Fibroblast of peridontal ligament (primary cell): Measurements from ENCODE around the gene SEC14L6.

Experiments used
- DNase-seq: peaks from one replicate; pipeline ENCODE4 v3.0.0-alpha.2; 2010; ENCODE audit errors: extremely low read depth

SEC14L6 gene

GRCh38 chr22:30535182-30535581 is 11.4 kb downstream of the SEC14L6 start:
- no peak for DNase-seq

- DNase-seq, result no peak
Observed at GRCh38 chr22:30531651-30532608, 14.6 kb downstream of the SEC14L6 start.

GRCh38 chr22:30526656-30527055 is 19.9 kb downstream of the SEC14L6 start:
- DNase-seq, result no peak

- peak; percentile 16 for DNase-seq
Observed at GRCh38 chr22:30523646-30524489, 22.7 kb downstream of the SEC14L6 start.

DNA sequence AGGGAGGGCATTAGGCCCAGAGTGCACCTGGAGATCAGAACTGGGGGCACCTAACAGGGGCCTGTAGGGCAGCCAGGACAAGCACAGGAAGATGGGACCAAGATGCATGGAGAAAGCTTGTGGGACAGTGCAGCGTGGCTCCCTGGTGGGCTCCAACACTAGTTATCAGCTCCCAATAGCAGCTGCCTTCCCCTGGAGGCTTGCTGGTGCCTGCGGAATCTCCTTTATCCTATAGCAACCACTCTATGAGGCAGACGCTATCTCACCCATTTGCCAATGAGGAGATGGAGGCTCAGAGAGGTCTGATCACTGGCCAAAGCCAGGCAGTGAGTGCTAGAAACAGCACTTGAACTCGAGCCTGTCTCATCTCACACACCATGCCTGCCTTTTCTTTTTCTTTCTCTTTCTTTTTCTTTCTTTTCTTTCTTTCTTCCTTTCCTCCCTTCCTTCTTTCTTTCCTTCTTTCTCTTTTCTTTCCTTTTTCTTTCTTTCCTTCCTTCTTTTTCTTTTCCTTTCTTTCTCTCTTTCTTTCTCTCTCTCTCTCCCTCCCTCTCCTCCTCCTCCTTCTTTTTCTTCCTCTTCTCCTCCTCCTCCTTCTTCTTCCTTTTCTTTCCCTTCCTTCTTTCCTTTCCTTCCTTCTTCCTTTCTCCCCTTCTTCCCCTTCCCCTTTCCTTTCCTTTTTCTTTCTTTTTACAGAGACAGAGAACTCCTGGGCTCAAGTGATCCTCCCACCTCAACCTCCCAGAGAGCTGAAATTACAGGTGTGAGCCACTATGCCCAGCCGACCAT is 25.0 kb downstream of the SEC14L6 start:
- DNase-seq, result no peak

GRCh38 chr22:30519842-30520425 is 26.6 kb downstream of the SEC14L6 start:
- DNase-seq, result no peak

DNA sequence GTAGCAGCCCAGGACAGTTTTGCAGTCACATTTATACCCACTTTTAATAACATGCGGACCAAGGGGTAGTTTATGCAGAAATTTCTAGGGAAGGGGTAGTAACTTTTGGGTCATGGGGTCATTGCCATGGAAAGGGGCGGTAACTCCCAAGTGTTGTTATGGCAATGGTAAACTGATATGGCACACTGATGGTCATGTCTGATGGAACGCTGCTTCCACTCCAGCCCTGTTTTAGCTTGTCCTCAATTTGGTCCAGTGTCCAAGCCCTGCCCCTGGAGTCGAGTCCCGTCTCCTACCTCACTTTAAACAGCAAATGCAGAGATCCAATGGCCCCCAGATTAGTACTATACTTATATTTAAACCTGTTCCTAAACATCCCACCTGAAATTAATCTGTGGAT is 29.8 kb downstream of the SEC14L6 start:
- no peak for DNase-seq

DNA sequence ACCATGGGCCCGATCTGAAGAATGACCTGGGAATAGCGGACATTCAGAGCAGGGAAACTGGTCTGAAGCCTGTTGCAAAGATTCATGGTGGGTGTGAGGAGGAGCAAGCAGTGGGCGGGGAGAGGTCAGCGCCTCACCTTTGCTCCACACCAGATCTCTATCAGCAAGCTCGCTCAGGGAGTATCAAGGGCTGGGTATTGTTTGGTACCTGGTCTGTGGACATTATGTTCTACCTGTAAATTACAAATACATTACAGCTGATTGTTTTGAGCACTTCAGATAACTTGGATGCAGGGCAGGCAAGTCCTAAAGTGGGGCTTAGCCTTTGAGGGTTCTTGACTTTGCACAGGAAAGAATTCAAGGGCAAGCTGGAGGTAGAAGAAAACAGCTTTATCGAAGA is 30.3 kb downstream of the SEC14L6 start:
- DNase-seq, result no peak

DNA sequence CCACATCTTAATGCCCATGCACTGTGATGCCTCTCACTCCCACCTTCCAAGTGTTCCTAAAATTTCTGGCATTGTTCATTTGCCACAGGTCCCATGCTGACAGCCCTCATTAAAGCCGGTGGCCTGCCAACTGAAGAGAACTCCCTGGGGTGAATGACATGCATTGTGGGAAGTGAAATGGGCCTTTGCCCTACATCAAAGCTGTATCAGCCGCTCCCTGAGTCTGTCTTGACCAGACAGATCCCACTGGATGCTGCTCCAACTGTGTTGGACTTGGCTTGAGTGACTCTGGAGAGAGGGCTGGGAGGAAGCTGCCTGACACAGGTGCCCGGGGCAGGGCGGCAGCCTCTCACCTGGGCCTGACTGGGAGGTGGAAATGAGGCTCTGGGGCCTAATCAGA is 32.3 kb downstream of the SEC14L6 start:
- no peak for DNase-seq

- DNase-seq, result no peak
Observed at GRCh38 chr22:30513462-30513861, 33.1 kb downstream of the SEC14L6 start.

- no peak for DNase-seq
Observed at GRCh38 chr22:30511911-30512310, 34.6 kb downstream of the SEC14L6 start.

DNA sequence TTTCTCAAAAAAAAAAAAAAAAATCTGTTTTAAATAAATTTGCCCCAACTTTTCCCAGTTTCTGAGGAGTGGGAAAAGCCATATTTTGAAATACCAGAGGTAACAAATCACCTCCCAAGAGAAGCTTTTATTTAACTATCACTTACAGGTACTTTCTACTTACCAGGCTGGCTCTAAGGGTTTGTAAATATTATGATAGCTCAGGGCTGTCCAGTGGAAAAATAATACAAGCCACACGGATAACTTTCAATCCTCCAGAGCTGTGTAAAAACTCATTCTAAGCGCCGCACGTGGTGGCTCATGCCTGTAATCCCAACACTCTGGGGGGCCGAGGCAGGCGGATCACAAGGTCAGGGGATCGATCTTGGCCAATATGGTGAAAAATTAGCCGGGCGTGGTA is 35.4 kb downstream of the SEC14L6 start:
- no peak for DNase-seq

GRCh38 chr22:30508216-30508615 is 38.3 kb downstream of the SEC14L6 start:
- DNase-seq, result no peak

- DNase-seq, result no peak
Observed at GRCh38 chr22:30507670-30508069, 38.9 kb downstream of the SEC14L6 start.

DNA sequence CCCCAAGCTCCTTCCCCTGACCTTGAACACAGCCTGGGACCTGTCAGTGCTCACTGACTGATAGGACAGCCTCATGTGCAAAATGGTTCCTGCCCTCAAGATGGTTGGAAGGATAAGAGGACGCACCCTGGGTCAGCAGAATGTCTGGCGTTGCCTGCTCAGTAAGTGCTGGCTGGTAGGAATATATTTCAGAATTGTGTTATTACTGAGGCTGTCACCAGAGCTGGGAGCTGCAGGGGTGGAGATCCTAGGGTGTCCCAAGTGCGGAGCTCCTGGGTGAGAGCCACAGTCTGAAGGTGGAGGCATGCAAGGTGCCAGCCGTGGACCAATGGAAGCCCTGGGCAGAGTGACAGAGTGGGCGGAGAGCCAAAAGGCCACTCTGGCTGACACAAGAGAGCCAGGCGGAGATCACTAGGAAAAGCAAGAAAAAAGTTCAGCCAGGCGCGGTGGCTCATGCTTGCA is 40.0 kb downstream of the SEC14L6 start:
- DNase-seq, result no peak

DNA sequence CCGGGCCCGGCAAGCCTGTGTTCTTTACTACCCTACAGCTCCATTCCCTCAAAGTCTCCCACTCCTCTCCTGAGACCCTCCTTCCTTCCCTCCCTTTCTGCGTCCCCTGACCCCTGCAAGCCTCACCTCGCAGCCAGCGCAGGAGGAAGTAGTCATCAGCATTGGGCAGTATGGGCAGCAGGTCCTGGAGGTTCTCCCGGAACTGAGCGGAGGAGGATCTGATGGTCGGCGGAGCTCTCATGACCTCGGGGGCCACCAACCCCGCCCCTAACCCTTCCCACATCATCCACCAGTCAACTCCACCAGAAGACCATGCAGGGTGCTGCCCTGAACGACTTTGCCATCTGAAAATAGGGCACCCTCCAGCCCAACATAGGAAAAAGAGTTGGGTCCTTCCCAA is 43.0 kb downstream of the SEC14L6 start:
- no peak for DNase-seq

DNA sequence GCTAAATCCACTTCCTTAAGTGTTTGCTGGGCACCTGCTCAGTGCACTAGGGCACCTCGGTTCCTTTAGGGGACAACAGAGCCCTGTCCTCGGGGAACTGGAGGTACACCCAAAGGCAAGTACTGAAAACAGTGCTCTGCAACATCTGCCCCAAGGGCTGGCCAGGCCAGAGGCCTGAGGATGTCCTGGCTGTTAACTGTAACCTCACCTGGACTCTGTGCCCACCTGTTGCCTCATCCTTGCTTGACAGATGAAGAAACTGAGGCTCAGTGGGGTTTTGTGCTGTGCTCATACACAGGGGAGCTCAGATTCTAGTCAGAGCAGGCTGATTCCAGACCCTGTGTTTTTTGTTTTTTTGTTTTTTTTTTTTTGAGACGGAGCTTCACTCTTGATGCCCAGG is 43.6 kb downstream of the SEC14L6 start:
- DNase-seq, result no peak

DNA sequence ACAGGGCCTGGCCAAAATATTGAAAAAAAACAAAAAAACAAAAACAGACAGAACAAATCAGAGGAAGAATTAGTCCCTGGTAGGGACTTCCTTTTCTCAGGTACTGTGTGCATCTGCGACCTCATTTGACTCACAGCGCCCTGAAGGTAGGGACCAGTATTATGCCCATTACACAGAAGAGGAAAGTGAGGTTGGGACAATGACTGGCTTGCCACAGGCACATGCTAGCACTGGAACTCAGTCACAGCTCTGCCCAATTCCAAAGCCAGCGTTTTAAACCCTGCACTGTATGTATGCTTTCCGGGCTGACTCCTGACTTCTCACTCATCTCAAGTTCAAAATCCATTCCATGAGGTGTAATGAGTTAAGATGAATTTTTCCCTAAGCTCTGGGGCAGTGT is 44.4 kb downstream of the SEC14L6 start:
- no peak for DNase-seq

GRCh38 chr22:30500628-30501027 is 45.9 kb downstream of the SEC14L6 start:
- DNase-seq, result no peak

DNA sequence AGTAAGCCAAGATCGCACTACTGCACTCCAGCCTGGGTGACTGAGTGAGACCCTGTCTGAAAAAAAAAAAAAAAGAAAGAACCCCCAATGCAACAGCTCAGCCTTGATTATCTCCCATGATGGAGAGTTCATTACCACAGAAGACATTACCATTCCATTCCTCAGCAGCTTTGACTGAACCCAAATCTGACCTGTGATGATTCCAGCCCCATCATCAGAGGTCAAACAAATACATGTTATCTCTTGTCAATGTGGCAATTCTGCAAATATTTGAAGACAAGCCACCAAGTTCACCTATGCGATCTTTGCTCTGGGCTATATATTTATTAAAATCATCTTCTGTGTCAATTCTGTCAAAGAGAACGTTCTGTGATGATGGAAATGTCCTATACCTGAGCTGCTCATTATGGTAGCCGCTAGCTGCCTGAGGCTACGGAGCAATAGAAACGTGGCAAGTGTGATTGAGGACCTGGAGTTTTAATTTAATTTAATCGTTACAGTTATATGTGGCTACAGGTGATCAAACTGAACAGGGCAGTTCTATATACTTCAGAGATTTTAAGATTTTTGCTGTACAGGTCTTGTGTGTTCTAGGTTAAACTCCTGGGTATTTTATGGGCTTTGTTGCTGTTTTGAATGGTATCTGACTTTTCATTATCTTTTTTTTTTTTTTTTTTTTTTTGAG is 48.9 kb downstream of the SEC14L6 start:
- DNase-seq, result no peak
